Measurements from ENCODE around the gene NODAL.
"Not testable (repeated sequence)": the region's sequence is repeated elsewhere in the genome, so short reads cannot be mapped to it uniquely, and the experiment has no call there.

NODAL gene

GRCh38 chr10:70441161-70441894 lies at the start of gene NODAL:
Gene NODAL, minus strand, starts transcription at chr10:70441681. Its CDS starts 14 bp downstream, at chr10:70441667.
- DNase-seq: no peak

GRCh38 chr10:70490142-70490541 lies 48.7 kb upstream of the NODAL start:
- no peak for DNase-seq

- DNase-seq: no peak
These were observed 46.3 kb upstream of the NODAL start for GRCh38 chr10:70487824-70488223.

GRCh38 chr10:70483872-70484271 lies 42.4 kb upstream of the NODAL start:
- DNase-seq: not testable (repeated sequence)

GRCh38 chr10:70482982-70483760 lies 41.7 kb upstream of the NODAL start:
- no peak for DNase-seq

DNA sequence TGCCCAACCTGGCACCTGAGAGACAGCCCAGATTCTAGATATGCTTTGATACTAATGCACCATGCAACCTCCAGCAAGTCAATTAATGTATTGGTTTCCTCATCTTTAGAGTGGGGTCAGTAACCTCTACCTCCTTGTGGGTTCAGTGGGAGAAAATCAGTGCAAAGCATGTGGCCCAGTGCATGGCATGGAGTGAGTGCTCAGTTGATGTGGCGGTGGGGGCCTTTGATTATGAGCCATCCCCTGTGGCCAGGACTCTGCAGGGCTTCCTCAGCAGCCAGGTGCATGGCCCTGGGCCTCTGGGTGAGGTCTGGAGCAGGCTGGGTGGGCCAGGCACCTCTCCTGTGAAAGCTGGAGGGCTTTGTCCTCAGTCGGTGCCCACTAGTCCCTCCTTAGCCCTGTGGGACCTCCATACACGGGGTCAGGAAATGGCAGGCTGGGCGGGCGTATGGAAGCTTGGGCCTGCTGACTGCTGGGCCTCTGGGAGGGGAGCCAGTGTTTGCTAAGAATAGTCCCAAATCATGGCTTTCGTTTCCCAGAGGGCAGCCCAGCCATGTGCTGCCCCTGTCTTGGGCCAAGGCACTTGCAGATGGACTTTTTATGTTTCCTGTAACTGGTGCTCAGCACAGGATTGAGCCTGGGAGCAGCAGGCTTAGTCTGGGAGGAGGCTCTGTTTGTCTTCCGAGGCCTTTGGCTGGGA lies 40.5 kb upstream of the NODAL start:
- no peak for DNase-seq

GRCh38 chr10:70481105-70481504 lies 39.6 kb upstream of the NODAL start:
- DNase-seq: no peak

- peak; percentile 24 for DNase-seq
These were observed 38.9 kb upstream of the NODAL start for GRCh38 chr10:70480239-70480861.

GRCh38 chr10:70479626-70480238 lies 38.3 kb upstream of the NODAL start:
- no peak for DNase-seq

DNA sequence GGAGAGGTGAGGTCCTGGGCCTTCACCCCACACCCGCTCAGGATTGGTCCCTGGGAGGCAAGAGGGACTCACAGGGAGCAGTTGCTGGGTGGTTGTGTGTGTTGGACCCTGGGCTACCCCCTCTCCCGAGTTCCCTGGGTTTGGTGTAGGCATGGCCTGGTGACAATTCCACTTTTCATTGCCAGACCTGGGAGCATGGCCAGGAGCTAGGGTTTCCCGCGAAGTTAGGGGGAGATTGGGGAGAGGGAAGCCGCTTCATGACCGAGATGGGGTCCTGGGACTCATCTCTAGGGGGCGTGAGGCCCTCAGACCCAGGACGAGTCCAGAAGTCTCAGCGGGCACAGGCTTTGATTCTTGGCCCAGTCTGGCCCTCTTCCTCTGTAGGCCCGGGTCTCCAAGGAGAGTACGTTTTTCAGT lies 37.7 kb upstream of the NODAL start:
- no peak for DNase-seq

- DNase-seq: peak; percentile 14
These were observed 37.0 kb upstream of the NODAL start, which contains the start of gene PALD1 for GRCh38 chr10:70478191-70479164. Gene PALD1, plus strand, starts transcription at chr10:70478767. Its CDS starts 47,185 bp downstream, at chr10:70525952.

- peak; percentile 75 for DNase-seq
These were observed 36.2 kb upstream of the NODAL start for GRCh38 chr10:70477661-70478162.

- no peak for DNase-seq
These were observed 35.0 kb upstream of the NODAL start for GRCh38 chr10:70476249-70477035.

GRCh38 chr10:70475661-70476060 lies 34.2 kb upstream of the NODAL start:
- DNase-seq: no peak

DNA sequence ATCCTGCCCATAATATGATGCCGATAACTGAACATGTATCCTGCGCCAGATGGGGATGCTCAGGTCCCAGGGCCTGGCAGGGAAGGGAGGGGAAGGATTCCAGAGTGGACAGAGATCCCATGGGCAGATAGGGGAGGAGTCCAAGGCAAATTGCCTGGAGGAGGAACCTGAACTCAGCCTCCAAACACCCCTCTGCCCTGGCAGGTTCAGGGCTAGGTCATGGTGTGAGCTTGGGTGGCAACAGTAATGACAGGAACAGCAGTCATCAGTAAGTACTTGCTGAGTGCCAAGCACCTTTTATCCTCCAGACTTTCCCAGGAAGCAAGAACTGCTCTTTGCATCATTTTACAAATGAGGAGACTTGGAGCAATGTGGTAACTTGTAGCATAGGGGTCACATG lies 33.3 kb upstream of the NODAL start:
- DNase-seq: no peak

DNA sequence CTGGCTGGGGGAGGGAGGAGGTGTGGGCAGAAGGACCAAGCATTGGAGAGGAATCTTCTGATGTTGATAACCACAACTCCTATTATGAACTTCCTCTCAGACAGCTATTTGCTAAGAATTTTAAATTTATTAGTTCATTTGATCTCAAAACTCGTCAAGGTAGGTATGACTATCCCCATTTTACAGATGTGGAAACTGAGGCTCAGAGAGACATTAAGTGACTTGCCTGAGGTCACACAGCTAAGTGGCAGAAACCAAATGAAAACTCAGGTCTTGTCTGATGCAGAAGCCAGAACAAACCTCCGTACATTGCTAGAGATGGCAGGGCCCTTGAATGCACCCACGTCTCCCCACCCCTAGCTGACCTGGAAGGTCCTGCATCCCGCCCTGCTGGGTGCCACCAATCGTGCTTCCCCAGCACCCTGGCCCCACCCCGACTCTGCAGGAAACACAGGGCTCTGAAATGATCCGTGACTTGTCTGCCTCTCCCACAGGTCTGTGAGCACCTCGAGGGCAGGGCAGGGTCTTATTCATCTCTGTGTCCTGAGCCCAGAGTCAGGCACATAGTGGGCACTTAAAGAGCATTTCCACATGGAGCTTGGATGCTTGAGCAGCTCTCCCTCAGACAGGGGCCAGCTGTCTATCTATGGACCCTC lies 31.4 kb upstream of the NODAL start:
- no peak for DNase-seq

- DNase-seq: no peak
These were observed 25.5 kb upstream of the NODAL start for GRCh38 chr10:70466951-70467350.

DNA sequence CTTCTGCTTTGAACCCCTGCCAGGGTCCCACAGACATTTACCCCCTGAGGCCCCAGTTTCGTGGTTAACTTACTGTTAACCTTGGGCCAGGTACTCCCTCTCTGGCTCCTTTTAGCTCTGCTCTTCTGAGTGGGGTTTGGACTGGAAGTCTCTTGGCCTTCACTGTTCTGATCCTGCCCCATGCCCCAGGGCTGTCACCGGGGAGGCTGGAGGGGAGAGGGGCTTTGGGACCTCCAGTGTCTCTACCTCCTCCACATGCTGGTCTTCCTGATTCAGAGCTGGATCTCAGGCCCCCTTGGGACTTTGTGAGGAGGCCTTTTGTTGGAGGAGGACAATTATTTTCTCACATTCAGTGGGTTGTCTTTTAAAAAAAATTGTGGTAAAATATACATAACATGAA lies 24.4 kb upstream of the NODAL start:
- DNase-seq: no peak

GRCh38 chr10:70465278-70465677 lies 23.8 kb upstream of the NODAL start:
- DNase-seq: no peak

Data from activated gamma-delta T cell treated with Interleukin-2 at 50 U/mL for 16 hours (primary cell).